Activated T-cell treated with anti-CD3 and anti-CD28 coated beads, Interleukin-2, amount 50 U/mL, for 4 hours (primary cell): ENCODE measurements around the gene TSPAN13. TPM values are rescaled to one million over a fixed set of nuclear protein-coding genes. Genes with fewer than 3 reads are reported as not detected.

Experiments
- ATAC-seq, 2 donors: fragments of 200-7000 bp; cut with Tn5 transposase; one replicate each; pipeline ENCODE4 v1.10.0; 2021
- DNase-seq: peaks from one replicate; pipeline ENCODE4 v3.0.0-alpha.2; 2020
- H3K27me3 Mint-ChIP-seq: one replicate; pipeline ENCODE4 v1.8.0; 2021; ENCODE audit warnings: low read depth, mixed read lengths
- H3K36me3 Mint-ChIP-seq: one replicate; pipeline ENCODE4 v1.8.0; 2022; ENCODE audit warnings: mixed read lengths; ENCODE audit not compliant: insufficient read depth
- H3K4me1 Mint-ChIP-seq: one replicate; pipeline ENCODE4 v1.8.0; 2021; ENCODE audit warnings: low read depth, mixed read lengths
- H3K4me3 Mint-ChIP-seq: one replicate; pipeline ENCODE4 v1.8.0; 2021; ENCODE audit warnings: mild to moderate bottlenecking, moderate library complexity, mixed read lengths
- H3K9me3 Mint-ChIP-seq: one replicate; pipeline ENCODE4 v1.8.0; 2021; ENCODE audit warnings: mixed read lengths
- total RNA-seq, 3 donors: library from RNA; stranded (reverse); gene quantifications; one replicate each; pipeline ENCODE4 v1.2.1, GENCODE V29; 2021

The TSPAN13 gene
- total RNA-seq, 3 donors from 2014 or later: 3.5 to 4.7 (median 4.0) TPM

DNA sequence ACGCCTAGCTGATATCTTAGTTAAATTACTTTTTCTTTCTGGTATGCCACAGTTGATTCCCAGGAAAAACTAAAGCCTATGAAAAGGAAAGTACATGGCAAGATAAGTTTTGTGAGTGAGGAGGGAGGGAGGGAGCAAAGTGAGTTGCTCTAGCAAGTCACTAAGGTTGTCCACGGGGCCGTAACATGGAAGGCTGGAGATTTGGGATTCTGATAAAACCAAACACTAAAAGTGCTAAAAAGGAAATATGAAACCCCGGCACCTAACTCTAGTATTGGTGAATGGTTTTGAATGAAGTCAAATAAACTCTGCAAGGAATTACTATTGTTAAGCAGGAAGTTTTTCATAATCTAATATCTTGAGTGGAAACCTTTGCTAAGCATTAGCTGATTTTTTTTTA lies 49.6 kb downstream of the TSPAN13 start:
- H3K4me3 Mint-ChIP-seq: no peak overlapping the region
- H3K27me3 Mint-ChIP-seq: no peaks in the 10 kb centered on the region
- ATAC-seq (no peak), DNase-seq (no peak)
- H3K4me1 Mint-ChIP-seq: no peaks in the 10 kb centered on the region
- no peaks in the 10 kb centered on the region for H3K36me3 Mint-ChIP-seq
- no peaks in the 10 kb centered on the region for H3K9me3 Mint-ChIP-seq

DNA sequence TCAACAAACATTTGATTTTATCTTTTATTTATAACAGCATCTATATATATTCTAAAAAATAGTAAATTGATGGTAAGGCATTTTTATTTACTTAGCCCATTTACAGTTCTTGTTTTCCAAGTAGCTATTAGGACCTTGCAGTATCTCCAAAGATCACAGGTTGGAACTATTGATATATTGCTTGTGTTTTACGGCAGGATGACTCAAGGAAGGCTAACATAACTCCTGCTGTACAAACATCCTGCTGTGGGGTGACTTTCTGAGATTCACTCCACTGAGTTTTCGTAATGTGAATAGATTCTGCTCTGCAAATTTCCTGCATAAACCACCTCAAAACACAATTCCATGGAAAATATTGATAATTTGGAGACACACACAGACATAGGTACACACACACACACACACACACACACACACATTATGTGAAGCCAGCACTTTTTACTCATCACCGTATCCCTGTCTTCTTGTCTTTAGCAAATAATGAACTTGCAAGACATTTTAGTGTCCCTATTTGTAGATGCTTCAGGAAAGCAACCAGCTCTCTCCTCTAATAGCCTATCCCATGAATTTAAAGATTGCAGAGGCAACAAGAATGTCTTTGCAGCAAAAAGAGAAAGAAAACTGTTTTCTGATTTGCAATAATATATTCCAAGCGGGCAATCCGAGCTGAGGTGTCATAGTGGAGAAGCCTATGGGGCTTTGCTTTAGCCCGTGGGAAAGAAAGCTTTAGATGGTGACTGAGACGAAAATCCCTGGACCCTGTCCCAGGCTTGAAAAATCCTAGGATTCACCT lies 50.5 kb downstream of the TSPAN13 start:
- no peaks in the 10 kb centered on the region for H3K36me3 Mint-ChIP-seq
- H3K4me1 Mint-ChIP-seq: no peaks in the 10 kb centered on the region
- H3K4me3 Mint-ChIP-seq: no peak overlapping the region
- ATAC-seq (no peak), DNase-seq (no peak)
- no peaks in the 10 kb centered on the region for H3K9me3 Mint-ChIP-seq
- H3K27me3 Mint-ChIP-seq: no peaks in the 10 kb centered on the region

GRCh38 chr7:16804674-16805439 lies 51.3 kb downstream of the TSPAN13 start, which contains the start of gene AGR2:
AGR2 (minus strand) TSS chr7:16804999; CDS start chr7:16801796, 3,203 bp downstream.
- no peaks in the 10 kb centered on the region for H3K9me3 Mint-ChIP-seq
- DNase-seq (no peak), ATAC-seq (no peak)
- no peaks in the 10 kb centered on the region for H3K4me1 Mint-ChIP-seq
- no peaks in the 10 kb centered on the region for H3K27me3 Mint-ChIP-seq
- H3K36me3 Mint-ChIP-seq: no peaks in the 10 kb centered on the region
- H3K4me3 Mint-ChIP-seq: no peak within 1 kb of the TSS

GRCh38 chr7:16805441-16805840 lies 51.9 kb downstream of the TSPAN13 start:
- H3K4me1 Mint-ChIP-seq: no peaks in the 10 kb centered on the region
- no peak overlapping the region for H3K4me3 Mint-ChIP-seq
- DNase-seq (no peak), ATAC-seq (no peak)
- no peaks in the 10 kb centered on the region for H3K27me3 Mint-ChIP-seq
- H3K36me3 Mint-ChIP-seq: no peaks in the 10 kb centered on the region
- H3K9me3 Mint-ChIP-seq: no peaks in the 10 kb centered on the region

DNA sequence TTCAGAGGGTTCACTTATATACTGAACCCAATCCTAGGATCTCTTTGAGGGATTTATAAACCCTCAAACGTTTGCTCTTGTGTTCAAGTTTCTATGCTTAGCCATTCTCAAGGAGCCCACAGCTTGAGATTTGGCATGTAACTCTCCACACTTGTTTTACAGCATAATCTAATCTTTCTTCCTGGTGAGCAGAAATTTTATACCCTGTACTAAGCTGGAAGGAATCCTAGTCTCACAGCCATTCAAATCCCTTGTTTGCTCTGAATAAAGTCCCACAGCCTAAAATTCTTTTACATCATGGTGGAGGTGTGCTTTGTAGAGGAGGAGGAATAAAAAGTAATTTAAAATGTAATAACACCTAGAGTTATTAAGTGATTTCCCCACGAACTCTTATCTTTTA lies 56.6 kb downstream of the TSPAN13 start:
- ATAC-seq: no peak
- Mint-ChIP-seq H3K4me3 (no peak overlapping the region), H3K36me3 (no peaks in the 10 kb centered on the region), H3K9me3 (no peaks in the 10 kb centered on the region), H3K27me3 (peaks cover 2% of the 10 kb centered on the region), H3K4me1 (no peaks in the 10 kb centered on the region)
- no peak for DNase-seq

DNA sequence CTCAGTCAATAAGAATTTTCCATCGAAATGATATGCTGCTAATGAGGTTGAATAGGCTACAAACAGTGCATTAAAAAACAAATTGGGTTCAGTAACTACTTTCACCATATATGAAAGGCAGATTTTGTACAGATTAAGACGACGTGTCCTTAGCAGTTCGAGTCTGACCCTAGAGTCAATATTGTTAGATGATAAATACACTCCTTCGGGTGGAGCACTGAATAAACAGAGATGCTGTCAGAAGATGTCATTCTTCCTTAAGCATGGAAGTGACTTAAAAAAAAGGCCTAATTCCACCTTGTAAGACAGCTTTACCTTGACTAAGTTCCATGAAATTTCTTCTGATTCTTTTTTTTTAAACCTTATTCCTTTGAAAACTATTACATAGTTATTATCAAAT lies 57.0 kb downstream of the TSPAN13 start:
- Mint-ChIP-seq H3K27me3 (peaks cover 2% of the 10 kb centered on the region), H3K4me3 (no peak overlapping the region)

DNA sequence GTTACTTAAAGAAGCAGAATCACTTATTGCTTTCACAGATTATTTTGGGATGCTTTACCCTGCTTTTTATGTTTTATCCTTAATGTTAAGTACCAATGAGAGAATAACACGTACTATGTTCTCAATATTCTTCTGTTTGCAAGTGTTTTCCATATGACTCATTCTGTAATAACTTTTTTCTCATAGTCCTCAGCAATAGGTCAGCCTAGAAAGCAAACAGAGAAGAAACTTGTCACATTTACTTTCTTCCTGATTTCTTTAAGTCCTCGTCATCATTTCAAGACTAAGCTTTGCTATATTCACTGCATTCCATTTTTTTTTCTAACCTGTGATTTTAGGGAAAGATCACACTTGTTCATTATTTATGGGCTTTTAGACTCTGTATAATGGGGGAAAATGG lies 58.0 kb downstream of the TSPAN13 start:
- Mint-ChIP-seq H3K4me3 (no peak overlapping the region), H3K9me3 (no peaks in the 10 kb centered on the region), H3K27me3 (peaks cover 2% of the 10 kb centered on the region), H3K4me1 (no peaks in the 10 kb centered on the region), H3K36me3 (no peaks in the 10 kb centered on the region)
- ATAC-seq: no peak
- DNase-seq: no peak

More for the DNA sequence above, 57.0 kb downstream of the TSPAN13 start:
- Mint-ChIP-seq H3K36me3 (no peaks in the 10 kb centered on the region), H3K4me1 (no peaks in the 10 kb centered on the region), H3K9me3 (no peaks in the 10 kb centered on the region)
- DNase-seq (no peak), ATAC-seq (no peak)

DNA sequence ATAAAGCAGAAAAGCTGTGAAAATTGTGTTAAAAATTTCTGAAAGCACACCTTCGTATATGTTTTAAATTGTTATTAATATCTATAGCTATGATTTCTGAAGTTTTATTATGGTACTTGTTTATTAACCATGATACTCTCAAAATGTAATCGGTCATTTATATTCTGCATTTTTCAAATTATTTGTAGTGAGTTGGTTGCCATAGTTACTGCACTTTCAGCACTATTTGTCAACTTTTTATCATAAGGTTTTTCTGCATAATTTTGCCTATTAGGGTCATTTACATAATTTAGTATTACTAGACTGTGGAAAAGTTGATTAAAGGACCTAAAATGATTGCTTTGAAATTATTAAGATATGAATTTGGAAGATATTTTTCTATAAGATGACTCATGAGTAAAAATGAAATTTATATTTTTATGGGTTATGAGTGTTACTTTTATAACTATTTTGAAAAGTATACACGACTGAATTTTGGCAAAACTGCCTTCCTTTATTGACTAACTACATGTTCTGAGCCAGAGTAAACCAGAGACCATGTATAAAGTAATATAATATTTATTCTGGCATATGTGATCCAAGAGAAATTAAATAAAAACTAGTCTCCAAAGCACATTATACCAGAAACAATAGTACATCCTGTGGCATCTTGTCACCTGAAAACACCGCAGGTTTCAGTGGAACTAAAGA lies 59.1 kb downstream of the TSPAN13 start:
- Mint-ChIP-seq H3K4me3 (no peak overlapping the region), H3K36me3 (no peaks in the 10 kb centered on the region), H3K27me3 (peaks cover 2% of the 10 kb centered on the region), H3K4me1 (no peaks in the 10 kb centered on the region), H3K9me3 (no peaks in the 10 kb centered on the region)
- ATAC-seq (no peak), DNase-seq (no peak)

- ATAC-seq: no peak
- H3K9me3 Mint-ChIP-seq: no peaks in the 10 kb centered on the region
- no peaks in the 10 kb centered on the region for H3K4me1 Mint-ChIP-seq
- no peak for DNase-seq
- H3K36me3 Mint-ChIP-seq: no peaks in the 10 kb centered on the region
- peaks cover 2% of the 10 kb centered on the region for H3K27me3 Mint-ChIP-seq
- no peak overlapping the region for H3K4me3 Mint-ChIP-seq
Observed at GRCh38 chr7:16813232-16813616, 59.7 kb downstream of the TSPAN13 start.

DNA sequence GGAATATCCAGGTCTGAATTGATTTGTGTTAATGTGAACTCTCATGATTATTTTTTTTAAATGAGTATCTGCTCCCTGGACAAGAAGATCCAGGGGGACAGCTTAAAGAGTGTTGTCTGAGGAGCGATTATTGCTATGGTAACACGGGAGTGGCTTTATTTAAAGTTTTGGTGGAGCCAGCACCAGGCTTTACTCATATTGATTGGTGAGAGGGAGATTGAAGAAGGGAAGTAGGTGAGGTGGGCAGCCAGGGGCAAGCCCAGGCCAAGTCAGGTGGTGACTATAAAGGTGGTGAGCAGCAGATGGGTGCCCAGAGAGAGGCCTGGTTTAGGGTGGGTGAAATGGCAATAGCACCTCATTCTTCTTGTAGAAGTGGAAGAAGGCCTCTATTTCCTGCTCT lies 61.4 kb downstream of the TSPAN13 start:
- Mint-ChIP-seq H3K27me3 (peaks cover 2% of the 10 kb centered on the region), H3K36me3 (no peaks in the 10 kb centered on the region), H3K9me3 (no peaks in the 10 kb centered on the region), H3K4me1 (no peaks in the 10 kb centered on the region), H3K4me3 (no peak overlapping the region)
- ATAC-seq: no peak
- DNase-seq: no peak

- no peaks in the 10 kb centered on the region for H3K4me1 Mint-ChIP-seq
- ATAC-seq (no peak), DNase-seq (no peak)
- no peak overlapping the region for H3K4me3 Mint-ChIP-seq
- peaks cover 2% of the 10 kb centered on the region for H3K27me3 Mint-ChIP-seq
- no peaks in the 10 kb centered on the region for H3K9me3 Mint-ChIP-seq
- H3K36me3 Mint-ChIP-seq: no peaks in the 10 kb centered on the region
Observed at GRCh38 chr7:16816824-16817223, 63.3 kb downstream of the TSPAN13 start.

DNA sequence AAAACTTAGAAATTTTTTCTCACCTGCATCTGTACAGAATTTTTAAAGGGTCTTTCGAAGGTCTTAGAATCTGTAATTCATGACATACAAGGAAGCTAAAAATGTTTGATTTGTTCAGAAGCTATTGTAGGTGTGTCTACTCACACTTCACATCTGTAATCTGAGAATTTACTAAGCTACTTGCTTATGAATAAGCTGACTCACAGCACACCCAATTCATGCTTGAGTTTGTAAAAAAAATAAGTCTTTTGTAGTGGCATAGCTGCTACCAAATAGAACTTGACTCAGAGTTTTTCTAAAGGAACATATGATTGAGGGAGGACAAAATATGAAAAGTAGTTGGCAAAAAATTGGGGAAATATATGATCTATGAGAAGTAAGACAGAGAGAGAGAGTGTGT lies 64.0 kb downstream of the TSPAN13 start:
- Mint-ChIP-seq H3K27me3 (peaks cover 2% of the 10 kb centered on the region), H3K36me3 (no peaks in the 10 kb centered on the region), H3K4me3 (no peak overlapping the region), H3K4me1 (no peaks in the 10 kb centered on the region), H3K9me3 (no peaks in the 10 kb centered on the region)
- no peak for DNase-seq
- no peak for ATAC-seq

DNA sequence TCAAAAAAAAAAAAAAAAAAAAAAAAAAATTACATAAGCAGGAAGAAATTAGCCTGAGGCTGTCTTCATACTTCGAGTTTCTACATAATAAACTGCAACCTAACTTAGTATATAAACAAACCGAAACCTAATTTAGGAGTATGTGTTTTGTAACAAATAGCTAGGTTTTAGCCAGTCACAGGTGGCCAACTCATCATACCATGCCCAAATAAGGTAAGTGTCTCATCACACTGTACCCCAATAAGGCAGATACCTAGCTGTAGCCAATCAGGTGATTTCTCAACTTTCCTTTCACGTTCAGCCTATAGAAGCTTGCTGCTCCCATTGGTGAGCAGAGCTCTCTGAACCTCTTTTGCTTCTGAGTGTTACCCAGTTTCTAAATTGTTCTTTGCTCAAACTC lies 65.2 kb downstream of the TSPAN13 start:
- ATAC-seq (no peak), DNase-seq (no peak)
- Mint-ChIP-seq H3K27me3 (no peaks in the 10 kb centered on the region), H3K36me3 (no peaks in the 10 kb centered on the region), H3K4me1 (no peaks in the 10 kb centered on the region), H3K4me3 (no peak overlapping the region), H3K9me3 (no peaks in the 10 kb centered on the region)

- Mint-ChIP-seq H3K27me3 (peaks cover 8% of the 10 kb centered on the region), H3K4me3 (no peak overlapping the region), H3K4me1 (no peaks in the 10 kb centered on the region), H3K36me3 (no peaks in the 10 kb centered on the region), H3K9me3 (no peaks in the 10 kb centered on the region)
- DNase-seq: no peak
- no peak for ATAC-seq
Observed at GRCh38 chr7:16822029-16822428, 68.5 kb downstream of the TSPAN13 start.
